Naive thymus-derived CD8-positive, alpha-beta T cell (primary cell): ENCODE measurements around the gene LRRTM3. TPM values are rescaled to one million over a fixed set of nuclear protein-coding genes. Genes with fewer than 3 reads are reported as not detected.

ENCODE experiments used
- ATAC-seq, 2 donors: fragments of 150-1000 bp; cut with Tn5 transposase in 1 of 2; sonication (Bioruptor Pico), chemical (Tn5 transposase) in 1 of 2; 1 replicate in 1 of 2; 2 replicates in 1 of 2; pipeline ENCODE4 v1.10.0; 2021; ENCODE audit warnings: mild to moderate bottlenecking in 2 of 2, moderate library complexity in 2 of 2
- POLR2A ChIA-PET: fragments of 350-600 bp; sonication (Branson Sonifier 250); formaldehyde crosslinking; loops from one replicate; lab custom pipeline; 2021; ENCODE audit warnings: antibody characterized with exemption; lab: Charles Lee
- DNase-seq, 10 donors: peaks; one replicate each; pipeline versions ENCODE4 v3.0.0 to v3.0.0-alpha.2; 2020 to 2022
- H3K27ac Mint-ChIP-seq, 10 donors: one replicate each; pipeline ENCODE4 v1.8.0; 2020 to 2022; ENCODE audit warnings: mild to moderate bottlenecking in 10 of 10, mixed read lengths in 10 of 10, moderate library complexity in 4 of 10, inconsistent platforms in 1 of 10
- H3K27me3 Mint-ChIP-seq, 5 donors: one replicate each; pipeline ENCODE4 v1.8.0; 2021 to 2022; ENCODE audit warnings: mixed read lengths in 5 of 5
- H3K36me3 Mint-ChIP-seq, 3 donors: one replicate each; pipeline ENCODE4 v1.8.0; 2020 to 2022; ENCODE audit warnings: mixed read lengths in 3 of 3, mild to moderate bottlenecking in 2 of 3, inconsistent platforms in 1 of 3
- H3K4me1 Mint-ChIP-seq, 4 donors: one replicate each; pipeline ENCODE4 v1.8.0; 2021 to 2022; ENCODE audit warnings: mixed read lengths in 4 of 4
- H3K4me3 Mint-ChIP-seq, 10 donors: one replicate each; pipeline ENCODE4 v1.8.0; 2020 to 2022; ENCODE audit warnings: mild to moderate bottlenecking in 10 of 10, mixed read lengths in 10 of 10, moderate library complexity in 6 of 10, inconsistent platforms in 1 of 10
- H3K9me3 Mint-ChIP-seq, 9 donors: one replicate each; pipeline ENCODE4 v1.8.0; 2020 to 2022; ENCODE audit warnings: mixed read lengths in 9 of 9, mild to moderate bottlenecking in 3 of 9, inconsistent platforms in 1 of 9, moderate library complexity in 1 of 9
- polyA plus RNA-seq, 3 donors: library from polyadenylated mRNA; unstranded; fragments of 300-500 nt; fragmentation: Illumina TruSeq; gene quantifications; one replicate each; pipeline ENCODE4 v1.2.3, GENCODE V29; 2021
- total RNA-seq, 8 experiments: library from RNA in 2 of 8; stranded (reverse) in 2 of 8; gene quantifications; one replicate each; pipeline ENCODE4 v1.2.3 and lab custom pipeline; 2021 to 2026

LRRTM3 gene
- total and polyA plus RNA-seq, 5 experiments from 2014 or later = not detected

DNA sequence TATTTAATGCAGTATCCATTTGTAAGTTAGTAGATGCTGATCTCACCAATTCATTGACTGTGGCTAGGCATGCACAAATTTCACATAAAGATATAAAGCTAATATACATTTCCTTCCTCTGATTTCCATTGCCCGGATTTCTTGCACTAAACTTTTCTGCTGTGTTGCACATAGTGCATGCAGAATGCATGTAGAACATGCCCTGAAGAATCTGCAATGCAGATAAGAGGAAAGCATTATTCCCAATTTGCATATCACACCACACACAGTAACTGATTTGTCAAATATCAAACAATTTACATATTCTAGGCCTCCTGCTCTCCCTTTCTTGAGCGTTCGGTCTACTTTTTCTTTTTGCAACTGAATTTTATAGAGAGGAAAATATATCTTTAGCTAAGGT lies 124.2 kb downstream of the LRRTM3 start:
- Mint-ChIP-seq H3K36me3 (no peaks in the 10 kb centered on the region), H3K27me3 (peaks cover 0 to 1% (median 0%) of the 10 kb centered on the region in 5 donors), H3K9me3 (peaks cover 0 to 8% (median 0%) of the 10 kb centered on the region in 9 donors), H3K4me1 (no peaks in the 10 kb centered on the region), H3K4me3 (no peak overlapping the region), H3K27ac (no peak overlapping the region)
- DNase-seq (no peak), ATAC-seq (no peak)
- POLR2A ChIA-PET = no interaction called here

DNA sequence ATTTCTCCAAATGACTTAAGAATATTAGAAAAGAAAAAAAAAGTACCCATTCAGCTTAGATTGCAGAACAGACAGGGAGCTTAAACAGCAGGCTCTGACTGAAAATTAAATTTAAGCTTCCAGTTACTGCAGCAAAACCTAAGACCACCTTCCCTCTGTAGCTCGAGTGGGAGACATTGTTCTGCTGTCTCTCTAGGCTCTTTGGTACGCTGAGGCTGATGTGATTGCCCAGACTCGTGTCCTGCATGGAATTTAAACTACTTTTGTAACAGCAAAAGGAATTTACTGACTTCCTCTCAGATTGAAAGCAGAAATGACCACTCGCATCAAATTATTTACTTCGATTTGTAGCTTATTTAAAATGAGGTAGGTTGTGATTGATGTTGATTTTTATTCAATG lies 124.6 kb downstream of the LRRTM3 start:
- no peak for ATAC-seq

DNA sequence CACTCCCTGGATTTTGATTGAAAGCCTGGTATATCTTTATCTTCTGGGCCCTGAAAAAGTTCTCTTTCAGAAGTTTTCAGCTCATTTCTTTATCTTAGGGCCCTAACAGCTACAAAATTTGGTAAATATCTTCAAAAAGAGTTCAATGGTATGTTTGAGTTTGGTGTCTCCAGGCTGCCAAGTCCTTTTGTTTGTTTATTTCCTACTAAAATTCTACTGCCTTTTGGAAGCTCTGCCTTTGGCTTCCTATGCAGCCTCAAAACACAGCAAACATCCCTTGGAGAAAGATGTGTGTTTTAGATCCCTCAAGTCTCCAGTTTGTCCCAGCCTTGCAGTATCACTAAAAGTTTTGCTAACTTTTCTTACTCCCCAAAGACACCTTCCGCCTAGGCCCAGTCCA lies 146.8 kb downstream of the LRRTM3 start:
- ATAC-seq (no peak), DNase-seq (no peak)
- Mint-ChIP-seq H3K4me1 (no peaks in the 10 kb centered on the region), H3K36me3 (no peaks in the 10 kb centered on the region), H3K4me3 (no peak overlapping the region), H3K27ac (no peak overlapping the region), H3K9me3 (peaks cover 0 to 14% (median 4%) of the 10 kb centered on the region in 9 donors), H3K27me3 (peaks cover 0 to 6% (median 0%) of the 10 kb centered on the region in 5 donors)
- POLR2A ChIA-PET = no interaction called here

More for the DNA sequence above, 124.6 kb downstream of the LRRTM3 start:
- no peaks in the 10 kb centered on the region for H3K4me1 Mint-ChIP-seq
- no peak for DNase-seq
- H3K4me3 Mint-ChIP-seq = no peak overlapping the region
- H3K27me3 Mint-ChIP-seq = peaks cover 0 to 1% (median 0%) of the 10 kb centered on the region in 5 donors
- H3K36me3 Mint-ChIP-seq = no peaks in the 10 kb centered on the region
- no peak overlapping the region for H3K27ac Mint-ChIP-seq
- POLR2A ChIA-PET = no interaction called here
- peaks cover 0 to 8% (median 0%) of the 10 kb centered on the region in 9 donors for H3K9me3 Mint-ChIP-seq

DNA sequence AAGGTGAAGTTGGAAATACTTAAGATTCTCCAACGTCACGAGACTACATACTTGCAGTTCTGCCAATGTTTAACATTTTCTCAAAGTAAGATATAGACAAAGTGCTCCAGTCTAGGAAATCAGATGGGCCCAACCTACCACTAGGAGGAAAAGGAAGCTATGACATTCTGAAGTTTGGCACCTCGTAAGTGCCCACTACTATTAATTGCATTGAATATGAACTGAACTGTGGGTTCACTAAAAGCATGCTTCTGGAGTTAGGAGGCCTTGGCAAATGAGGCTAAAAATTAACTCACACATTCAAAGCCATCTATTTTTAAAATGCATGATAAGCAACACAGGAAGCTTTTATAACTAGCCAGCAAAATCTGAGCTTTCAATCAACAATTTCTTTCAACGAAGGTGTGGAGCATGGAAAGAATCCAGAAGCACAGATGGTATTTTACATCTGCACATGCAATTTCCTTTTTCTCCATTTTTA lies 149.7 kb downstream of the LRRTM3 start:
- H3K27ac Mint-ChIP-seq = no peak overlapping the region
- ATAC-seq (no peak), DNase-seq (no peak)
- H3K9me3 Mint-ChIP-seq = peaks cover 0 to 20% (median 4%) of the 10 kb centered on the region in 9 donors
- H3K36me3 Mint-ChIP-seq = no peaks in the 10 kb centered on the region
- peaks cover 0 to 6% (median 2%) of the 10 kb centered on the region in 5 donors for H3K27me3 Mint-ChIP-seq
- POLR2A ChIA-PET = no interaction called here
- no peaks in the 10 kb centered on the region for H3K4me1 Mint-ChIP-seq
- no peak overlapping the region for H3K4me3 Mint-ChIP-seq

DNA sequence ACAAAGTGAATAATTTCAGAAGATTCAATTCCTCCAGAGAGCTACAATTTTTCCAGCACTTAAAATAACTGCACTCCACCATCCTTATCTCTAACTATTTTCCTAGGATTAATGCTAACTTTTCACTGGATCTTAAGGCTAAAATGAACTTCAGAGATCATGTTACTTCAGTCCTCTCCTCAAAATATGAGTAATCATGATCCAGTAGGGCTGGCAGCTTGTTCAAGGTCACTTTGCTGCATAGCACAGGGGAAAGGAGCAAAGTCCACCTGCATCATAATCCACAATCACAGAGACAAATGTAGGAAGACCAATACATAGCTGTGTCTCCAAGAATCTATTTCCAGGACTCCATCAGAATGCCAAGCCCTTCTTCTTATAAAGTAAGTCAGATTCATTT lies 150.3 kb downstream of the LRRTM3 start:
- H3K4me1 Mint-ChIP-seq = no peaks in the 10 kb centered on the region
- H3K9me3 Mint-ChIP-seq = peaks cover 0 to 16% (median 4%) of the 10 kb centered on the region in 9 donors
- H3K4me3 Mint-ChIP-seq = no peak overlapping the region
- no peak for DNase-seq
- H3K27me3 Mint-ChIP-seq = peaks cover 0 to 6% (median 2%) of the 10 kb centered on the region in 5 donors
- H3K36me3 Mint-ChIP-seq = no peaks in the 10 kb centered on the region
- POLR2A ChIA-PET = no interaction called here
- no peak for ATAC-seq
- H3K27ac Mint-ChIP-seq = no peak overlapping the region

DNA sequence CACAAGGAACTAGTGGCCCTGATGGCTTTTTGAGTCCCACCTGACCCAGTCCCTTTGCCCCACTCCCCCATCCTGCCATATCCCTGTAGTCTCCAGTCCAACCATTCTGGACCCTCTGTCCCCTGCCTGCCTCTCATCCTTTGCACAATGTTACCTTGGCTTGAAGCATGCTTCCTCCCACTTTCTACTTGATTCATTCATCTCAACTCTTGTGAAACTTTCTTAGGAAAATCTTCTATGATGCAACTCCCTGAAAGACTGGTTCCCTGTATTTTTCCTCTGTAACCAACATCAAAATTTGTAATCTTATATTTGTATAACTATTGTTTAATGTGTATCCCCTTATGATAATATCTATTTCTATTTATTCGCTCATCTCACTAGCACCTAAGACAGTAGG lies 151.5 kb downstream of the LRRTM3 start:
- no peaks in the 10 kb centered on the region for H3K36me3 Mint-ChIP-seq
- H3K27ac Mint-ChIP-seq = no peak overlapping the region
- no peak for DNase-seq
- ATAC-seq = no peak
- peaks cover 0 to 6% (median 0%) of the 10 kb centered on the region in 5 donors for H3K27me3 Mint-ChIP-seq
- H3K4me1 Mint-ChIP-seq = no peaks in the 10 kb centered on the region
- peaks cover 0 to 13% (median 3%) of the 10 kb centered on the region in 9 donors for H3K9me3 Mint-ChIP-seq
- POLR2A ChIA-PET = no interaction called here
- H3K4me3 Mint-ChIP-seq = no peak overlapping the region

DNA sequence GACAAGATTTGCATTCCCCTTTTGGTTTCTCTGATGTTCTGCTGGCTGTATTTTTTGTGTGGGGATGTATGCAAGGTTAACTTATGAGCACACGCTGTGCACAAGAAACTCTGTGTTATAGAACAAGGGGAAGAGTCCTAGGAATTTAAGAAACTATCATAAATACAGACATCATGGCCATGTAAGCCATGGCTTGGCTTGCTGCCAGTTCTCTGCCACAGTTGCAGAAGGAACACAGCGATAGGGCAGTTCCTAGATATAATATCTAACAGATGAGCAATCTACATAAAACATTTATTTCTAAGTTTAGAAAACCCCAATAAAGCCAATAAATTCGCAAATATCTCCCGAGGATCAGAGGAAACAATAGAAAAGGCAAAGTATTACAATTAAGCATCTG lies 153.3 kb downstream of the LRRTM3 start:
- no peaks in the 10 kb centered on the region for H3K4me1 Mint-ChIP-seq
- H3K9me3 Mint-ChIP-seq = peaks cover 0 to 10% (median 0%) of the 10 kb centered on the region in 9 donors
- DNase-seq (no peak), ATAC-seq (no peak)
- H3K27ac Mint-ChIP-seq = no peak overlapping the region
- H3K27me3 Mint-ChIP-seq = peaks cover 0 to 6% (median 0%) of the 10 kb centered on the region in 5 donors
- H3K4me3 Mint-ChIP-seq = no peak overlapping the region
- no peaks in the 10 kb centered on the region for H3K36me3 Mint-ChIP-seq
- POLR2A ChIA-PET = no interaction called here

DNA sequence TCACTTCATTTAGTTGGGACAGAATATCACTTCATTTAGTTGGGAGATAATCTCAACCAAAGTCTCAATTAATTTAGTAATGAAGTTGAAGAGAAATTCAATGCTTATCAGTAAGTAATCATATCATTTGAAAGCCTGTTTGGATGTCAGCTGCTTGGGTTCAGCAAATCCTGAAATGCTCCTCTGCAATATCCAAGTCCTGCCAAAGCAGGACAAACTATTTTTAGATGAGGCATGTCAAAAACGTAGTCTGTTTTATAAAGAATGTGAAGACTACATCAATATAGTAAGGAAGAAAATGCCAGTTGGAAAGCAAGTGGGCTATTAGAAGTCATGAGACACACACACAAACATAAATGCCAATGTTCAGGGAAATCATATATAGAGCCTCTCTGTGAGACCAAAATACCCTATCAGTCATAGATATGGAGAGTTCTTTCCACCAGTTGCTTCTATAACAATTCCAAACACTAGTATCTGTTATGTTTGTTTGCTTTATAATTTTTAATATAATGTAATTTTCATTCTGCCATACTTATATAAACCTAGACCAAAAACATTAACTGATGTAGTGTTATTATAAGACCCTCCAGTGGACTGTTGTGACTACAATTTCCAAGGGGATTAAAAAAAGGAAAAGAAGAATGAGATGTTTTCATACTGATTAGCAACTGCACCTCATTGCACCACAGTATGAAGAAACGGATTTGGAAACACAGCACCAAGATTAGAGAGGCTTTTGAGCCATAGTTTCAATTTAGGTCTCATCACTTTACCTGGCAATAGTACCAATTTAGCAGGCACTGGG lies 160.7 kb downstream of the LRRTM3 start:
- Mint-ChIP-seq H3K4me1 (no peaks in the 10 kb centered on the region), H3K36me3 (no peaks in the 10 kb centered on the region), H3K9me3 (no peaks in the 10 kb centered on the region), H3K27ac (no peak overlapping the region), H3K4me3 (no peak overlapping the region), H3K27me3 (no peaks in the 10 kb centered on the region)
- ATAC-seq = no peak
- POLR2A ChIA-PET = no interaction called here
- DNase-seq = no peak

DNA sequence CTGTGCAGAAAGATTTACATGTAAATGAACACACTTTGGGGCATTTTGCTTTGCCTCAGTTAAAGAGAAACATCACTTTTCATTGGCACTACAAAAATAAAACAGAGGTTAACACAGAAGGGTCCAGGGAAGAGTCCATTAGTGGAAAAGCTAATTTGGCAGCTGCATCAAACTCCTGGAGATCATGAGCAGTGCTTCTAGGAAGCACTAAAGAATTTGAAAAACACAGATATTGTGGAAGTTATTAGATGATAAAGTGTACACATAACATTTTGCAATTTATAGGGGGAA lies 161.2 kb downstream of the LRRTM3 start:
- ATAC-seq (no peak), DNase-seq (no peak)
- POLR2A ChIA-PET = no interaction called here
- H3K27ac Mint-ChIP-seq = no peak overlapping the region
- no peak overlapping the region for H3K4me3 Mint-ChIP-seq
- H3K36me3 Mint-ChIP-seq = no peaks in the 10 kb centered on the region
- no peaks in the 10 kb centered on the region for H3K9me3 Mint-ChIP-seq
- no peaks in the 10 kb centered on the region for H3K4me1 Mint-ChIP-seq
- H3K27me3 Mint-ChIP-seq = no peaks in the 10 kb centered on the region

DNA sequence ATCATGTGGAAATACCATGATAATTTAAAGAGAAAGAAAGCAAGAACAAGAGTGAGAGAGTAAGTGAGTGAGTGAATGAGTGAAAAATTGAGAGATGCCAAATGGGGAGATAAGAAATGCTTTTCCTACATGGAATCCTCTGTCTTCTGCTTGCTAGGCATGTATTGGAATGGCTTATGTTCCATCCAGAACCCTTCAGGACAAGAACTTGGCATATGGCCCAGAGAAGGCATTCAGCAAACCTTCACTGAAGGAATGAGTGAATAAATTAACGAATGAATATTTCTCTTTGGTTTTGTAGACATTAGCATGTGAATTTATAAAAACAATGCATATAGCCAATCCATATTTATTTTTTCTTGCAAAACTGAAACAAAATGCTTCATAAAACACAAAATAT lies 162.2 kb downstream of the LRRTM3 start:
- no peak for DNase-seq
- Mint-ChIP-seq H3K27me3 (peaks cover 0 to under 1% (median 0%) of the 10 kb centered on the region in 5 donors), H3K36me3 (no peaks in the 10 kb centered on the region), H3K4me1 (no peaks in the 10 kb centered on the region), H3K9me3 (no peaks in the 10 kb centered on the region), H3K27ac (no peak overlapping the region), H3K4me3 (no peak overlapping the region)
- ATAC-seq = no peak
- POLR2A ChIA-PET = no interaction called here

DNA sequence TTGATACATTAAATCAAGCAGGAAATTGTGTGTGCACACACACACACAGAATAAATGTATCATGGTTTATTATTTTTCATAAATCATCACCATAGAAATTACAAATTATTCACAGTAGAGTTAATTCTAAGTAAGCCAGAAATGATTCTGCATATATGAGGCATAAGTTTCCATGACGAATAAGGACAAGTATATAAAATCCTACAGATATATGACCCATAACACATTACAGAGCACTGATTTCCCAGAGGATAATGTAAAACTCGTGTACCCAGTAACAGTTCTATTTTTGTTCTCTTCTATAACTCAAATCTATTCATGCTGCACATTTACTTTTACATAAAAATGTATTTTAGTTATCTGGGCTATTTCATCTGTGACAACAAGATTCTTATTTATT lies 169.7 kb downstream of the LRRTM3 start:
- Mint-ChIP-seq H3K36me3 (no peaks in the 10 kb centered on the region), H3K27ac (no peak overlapping the region), H3K4me3 (no peak overlapping the region), H3K9me3 (no peaks in the 10 kb centered on the region), H3K4me1 (no peaks in the 10 kb centered on the region), H3K27me3 (peaks cover 0 to 6% (median 0%) of the 10 kb centered on the region in 5 donors)
- ATAC-seq (no peak), DNase-seq (no peak)
- POLR2A ChIA-PET = no interaction called here

DNA sequence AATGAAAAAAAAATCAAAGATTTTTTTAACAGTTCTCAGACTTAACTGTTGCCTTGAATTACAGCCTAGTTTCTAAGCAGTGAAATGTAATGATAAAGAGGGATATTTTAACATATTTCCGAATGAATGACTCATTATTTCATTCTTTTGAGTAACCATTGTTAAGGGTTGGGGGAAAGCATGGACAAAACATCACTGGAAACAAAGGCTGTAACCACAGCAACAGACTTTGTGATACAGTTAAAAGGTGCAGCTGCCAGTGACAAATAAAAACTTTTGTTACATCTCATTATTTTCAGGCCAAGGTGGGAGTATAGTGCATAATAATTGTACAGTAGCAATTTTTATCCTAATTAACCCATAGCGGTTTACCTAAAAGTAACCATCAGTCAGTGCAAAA lies 172.6 kb downstream of the LRRTM3 start:
- Mint-ChIP-seq H3K4me3 (no peak overlapping the region), H3K4me1 (no peaks in the 10 kb centered on the region), H3K27ac (no peak overlapping the region), H3K9me3 (no peaks in the 10 kb centered on the region), H3K36me3 (no peaks in the 10 kb centered on the region), H3K27me3 (peaks cover 0 to 4% (median 0%) of the 10 kb centered on the region in 5 donors)
- no peak for DNase-seq
- POLR2A ChIA-PET = no interaction called here
- no peak for ATAC-seq

DNA sequence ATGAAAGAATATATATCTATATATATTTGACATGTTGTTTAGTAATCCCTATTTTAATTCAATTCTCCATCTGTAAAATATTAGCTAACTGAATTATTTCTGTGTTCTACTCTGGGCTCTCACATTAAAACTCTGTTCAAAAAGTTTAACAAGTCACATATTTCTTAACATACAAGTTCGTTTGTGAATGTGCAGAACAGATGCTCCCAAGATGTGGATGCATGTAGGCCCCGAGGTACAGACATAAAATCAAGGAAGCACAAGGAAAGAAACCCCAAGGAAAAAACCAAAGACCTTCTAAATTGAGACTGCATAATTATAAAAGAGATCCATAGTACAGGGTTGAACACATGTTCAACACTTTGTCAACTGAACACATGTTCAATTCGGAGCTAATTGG lies 175.1 kb downstream of the LRRTM3 start:
- no peak overlapping the region for H3K27ac Mint-ChIP-seq
- POLR2A ChIA-PET = no interaction called here
- no peak for ATAC-seq
- no peak for DNase-seq
- H3K36me3 Mint-ChIP-seq = no peaks in the 10 kb centered on the region
- H3K4me1 Mint-ChIP-seq = no peaks in the 10 kb centered on the region
- peaks cover 0 to 6% (median 0%) of the 10 kb centered on the region in 9 donors for H3K9me3 Mint-ChIP-seq
- no peak overlapping the region for H3K4me3 Mint-ChIP-seq
- peaks cover 0 to 4% (median 0%) of the 10 kb centered on the region in 5 donors for H3K27me3 Mint-ChIP-seq

DNA sequence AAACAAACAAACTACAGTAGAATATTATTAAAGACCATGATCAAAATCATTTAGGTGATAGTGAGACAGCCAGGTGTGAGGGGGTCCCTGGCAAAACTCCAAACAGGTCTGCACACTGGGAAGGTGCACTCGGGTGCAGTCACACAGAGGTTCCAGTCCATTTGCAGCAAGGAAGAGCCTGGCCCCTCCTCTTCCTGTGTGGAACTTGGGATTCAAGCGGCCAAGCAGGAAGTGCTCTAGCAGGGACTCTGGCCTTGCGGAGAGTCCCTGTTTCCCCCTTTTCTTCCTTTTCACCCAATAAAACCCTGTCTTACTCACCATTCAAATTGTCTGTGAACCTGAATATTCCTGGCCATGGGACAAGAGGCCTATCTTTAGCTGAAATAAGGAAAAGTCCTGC lies 181.8 kb downstream of the LRRTM3 start:
- no peak overlapping the region for H3K4me3 Mint-ChIP-seq
- no peaks in the 10 kb centered on the region for H3K36me3 Mint-ChIP-seq
- POLR2A ChIA-PET = no interaction called here
- DNase-seq = no peak
- peaks cover 0 to 2% (median 0%) of the 10 kb centered on the region in 5 donors for H3K27me3 Mint-ChIP-seq
- ATAC-seq = no peak
- no peaks in the 10 kb centered on the region for H3K4me1 Mint-ChIP-seq
- no peak overlapping the region for H3K27ac Mint-ChIP-seq
- H3K9me3 Mint-ChIP-seq = peaks cover 0 to 6% (median 0%) of the 10 kb centered on the region in 9 donors
